ENCODE data around the gene IBSP.

The IBSP gene

DNA sequence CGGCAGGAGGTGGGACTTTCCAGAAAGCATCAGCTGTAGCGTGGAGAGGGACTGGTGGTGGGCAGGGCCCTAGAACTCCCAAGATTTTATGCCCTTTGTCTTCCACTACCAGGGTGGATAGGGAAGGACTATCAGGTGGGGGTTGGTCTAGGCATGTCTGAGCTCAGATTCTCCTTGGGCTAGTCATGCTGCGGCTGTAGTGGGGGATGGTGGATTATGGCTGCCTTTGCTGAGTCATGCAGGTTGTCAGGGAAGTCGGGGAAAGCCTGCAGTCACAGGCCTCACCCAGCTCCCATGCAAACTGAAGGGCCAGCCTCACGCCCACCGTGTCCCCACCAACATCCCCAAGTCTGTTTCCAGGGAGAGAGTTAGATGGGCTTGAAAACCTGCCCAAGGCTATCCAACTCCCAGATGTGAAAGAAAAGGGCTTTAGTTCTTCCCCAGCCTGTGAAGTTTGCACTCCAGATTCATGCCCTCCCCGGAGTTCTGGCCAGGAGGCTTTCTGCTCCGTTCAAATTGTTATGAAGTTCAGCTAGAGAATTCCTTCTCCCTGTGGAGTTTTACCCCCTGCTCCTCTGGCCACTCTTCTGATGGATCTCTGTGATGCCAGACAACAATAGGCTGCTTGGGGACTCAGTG is 20.0 kb downstream of the IBSP start:
- TF ChIP-seq, protein P1, sequence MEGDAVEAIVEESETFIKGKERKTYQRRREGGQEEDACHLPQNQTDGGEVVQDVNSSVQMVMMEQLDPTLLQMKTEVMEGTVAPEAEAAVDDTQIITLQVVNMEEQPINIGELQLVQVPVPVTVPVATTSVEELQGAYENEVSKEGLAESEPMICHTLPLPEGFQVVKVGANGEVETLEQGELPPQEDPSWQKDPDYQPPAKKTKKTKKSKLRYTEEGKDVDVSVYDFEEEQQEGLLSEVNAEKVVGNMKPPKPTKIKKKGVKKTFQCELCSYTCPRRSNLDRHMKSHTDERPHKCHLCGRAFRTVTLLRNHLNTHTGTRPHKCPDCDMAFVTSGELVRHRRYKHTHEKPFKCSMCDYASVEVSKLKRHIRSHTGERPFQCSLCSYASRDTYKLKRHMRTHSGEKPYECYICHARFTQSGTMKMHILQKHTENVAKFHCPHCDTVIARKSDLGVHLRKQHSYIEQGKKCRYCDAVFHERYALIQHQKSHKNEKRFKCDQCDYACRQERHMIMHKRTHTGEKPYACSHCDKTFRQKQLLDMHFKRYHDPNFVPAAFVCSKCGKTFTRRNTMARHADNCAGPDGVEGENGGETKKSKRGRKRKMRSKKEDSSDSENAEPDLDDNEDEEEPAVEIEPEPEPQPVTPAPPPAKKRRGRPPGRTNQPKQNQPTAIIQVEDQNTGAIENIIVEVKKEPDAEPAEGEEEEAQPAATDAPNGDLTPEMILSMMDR (IDR thresholded peaks at IDR 0.05; ENCODE audit: extremely low read depth, missing control alignments): no peak
- no peak for DNase-seq (ENCODE audit: low spot score)

DNA sequence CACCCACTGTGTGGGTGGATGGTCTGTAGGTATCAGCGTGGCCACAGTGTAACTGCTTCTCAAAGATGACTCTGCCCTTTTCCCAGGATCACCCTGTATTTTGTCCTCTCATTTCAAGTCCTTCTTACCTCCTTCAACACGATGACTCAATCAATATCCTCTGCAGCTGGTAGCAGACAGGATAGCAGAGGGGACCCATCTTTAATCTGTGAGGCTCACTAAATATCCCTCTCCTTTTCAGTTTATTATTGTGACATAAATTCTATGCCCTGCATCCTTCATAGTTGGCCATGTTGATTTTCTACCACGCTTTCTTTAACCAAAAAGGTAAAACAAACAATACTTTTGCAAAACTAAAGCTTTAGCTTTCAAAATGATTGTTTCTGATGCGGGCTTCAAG is 23.8 kb downstream of the IBSP start:
- no peak for DNase-seq (ENCODE audit: low spot score)
- TF ChIP-seq, protein P1 (IDR thresholded peaks at IDR 0.05; ENCODE audit: extremely low read depth, missing control alignments): no peak

DNA sequence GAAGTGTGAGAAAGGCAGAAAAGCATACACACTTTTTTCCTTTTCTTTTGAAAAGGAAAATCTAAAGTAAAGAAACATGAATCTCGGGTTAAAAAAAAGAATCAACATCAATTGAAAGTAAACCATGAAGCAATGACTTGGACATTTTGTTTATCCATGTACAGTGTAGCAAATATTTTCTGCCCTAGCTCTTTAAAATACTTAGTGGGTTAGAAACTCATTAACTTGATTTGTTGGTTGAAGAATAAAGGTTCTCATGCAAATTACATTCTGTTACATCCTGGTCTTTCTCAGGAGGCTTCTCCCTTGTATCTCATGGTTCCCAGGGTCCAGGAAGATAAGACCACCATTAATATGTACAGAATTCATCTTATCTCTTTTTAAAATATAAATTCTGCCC is 24.4 kb downstream of the IBSP start:
- TF ChIP-seq, protein P1 (IDR thresholded peaks at IDR 0.05; ENCODE audit: extremely low read depth, missing control alignments): no peak
- no peak for DNase-seq (ENCODE audit: low spot score)

DNA sequence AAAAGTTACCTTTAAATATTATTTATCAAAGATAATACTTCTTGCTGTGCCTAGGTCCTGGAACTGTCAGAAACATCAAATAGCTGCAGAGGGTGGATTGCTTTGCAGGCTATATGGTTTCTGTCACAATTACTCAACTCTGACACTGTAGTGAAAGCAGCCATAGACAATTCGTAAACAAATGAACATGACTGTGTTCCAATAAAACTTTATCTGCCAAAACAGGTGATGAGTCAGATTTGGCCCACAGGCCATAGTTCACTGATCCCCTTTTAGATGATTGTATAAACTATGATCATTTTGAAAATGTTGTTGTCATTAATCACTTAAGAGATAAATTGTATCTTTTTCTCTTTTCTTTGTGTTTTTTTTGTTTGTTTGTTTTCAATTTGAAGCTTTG is 25.0 kb downstream of the IBSP start:
- DNase-seq (ENCODE audit: low spot score): no peak
- TF ChIP-seq, protein P1 (IDR thresholded peaks at IDR 0.05; ENCODE audit: extremely low read depth, missing control alignments): no peak

DNA sequence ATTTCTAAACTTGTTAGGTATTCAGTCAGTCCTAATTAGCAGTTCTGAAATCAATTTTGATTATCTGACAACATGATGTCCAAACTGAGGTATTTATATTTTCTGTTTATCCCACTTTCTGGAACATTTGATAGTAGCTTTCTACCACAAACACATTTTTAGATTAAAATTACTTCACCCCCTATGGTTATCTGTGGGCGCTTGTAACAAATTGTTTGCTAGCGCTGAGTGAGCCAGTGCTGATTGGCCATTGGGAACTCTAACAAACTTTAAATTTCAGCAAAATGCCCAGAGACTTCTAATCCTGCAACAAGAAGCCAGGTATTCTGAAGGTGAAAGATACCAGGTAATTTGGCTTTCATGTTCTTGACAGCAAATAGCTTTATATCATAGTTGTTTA is 33.3 kb downstream of the IBSP start, which contains the start of gene MEPE:
Gene MEPE, plus strand, starts transcription at position 301 of the 400 bp plus-strand sequence. CDS start 1,746 bp downstream, outside the sequence.
- TF ChIP-seq, protein P1 (IDR thresholded peaks at IDR 0.05; ENCODE audit: extremely low read depth, missing control alignments): no peak
- DNase-seq (ENCODE audit: low spot score): no peak

DNA sequence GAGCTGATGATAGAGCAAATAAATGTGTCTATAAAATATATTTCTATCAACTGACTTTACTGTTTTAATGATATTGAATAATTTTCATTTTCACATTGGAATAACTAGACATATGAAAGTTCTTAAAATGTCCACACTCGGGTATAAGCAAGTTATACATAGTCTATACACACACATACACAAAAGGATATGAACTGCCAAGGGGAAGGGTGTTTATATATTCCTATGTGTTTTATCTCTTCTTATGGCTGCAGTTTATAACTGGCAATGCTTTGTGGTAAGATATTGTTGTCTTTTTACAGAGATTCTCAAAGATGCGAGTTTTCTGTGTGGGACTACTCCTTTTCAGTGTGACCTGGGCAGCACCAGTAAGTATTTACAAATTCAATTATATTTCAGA is 35.0 kb downstream of the IBSP start:
- DNase-seq (ENCODE audit: low spot score): no peak
- TF ChIP-seq, protein P1 (IDR thresholded peaks at IDR 0.05; ENCODE audit: extremely low read depth, missing control alignments): no peak

DNA sequence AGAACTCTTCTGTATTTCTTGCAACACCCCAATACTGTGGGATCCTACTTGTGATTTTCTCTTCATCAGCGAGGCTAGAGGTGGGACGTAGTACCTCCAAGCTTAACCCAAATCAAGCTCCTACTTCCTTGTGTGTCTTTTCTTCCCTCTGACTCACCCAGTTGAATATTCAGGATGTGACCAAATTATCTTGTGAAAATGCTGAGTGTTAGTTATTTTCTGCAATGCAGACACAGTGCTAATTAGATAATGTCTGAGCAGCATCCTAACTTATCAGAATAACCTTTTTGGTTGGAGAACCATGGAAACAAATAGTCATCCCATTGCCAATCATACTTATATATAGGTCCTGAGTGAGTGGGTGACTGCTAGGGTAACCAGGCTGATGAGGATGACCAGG is 35.8 kb downstream of the IBSP start:
- DNase-seq (ENCODE audit: low spot score): no peak
- TF ChIP-seq, protein P1 (IDR thresholded peaks at IDR 0.05; ENCODE audit: extremely low read depth, missing control alignments): no peak

Measured in GM20000 (cell line).